ENCODE measurements around the gene CLEC10A.

- TF ChIP-seq CTCF (conservative IDR thresholded peaks at IDR 0.05; ENCODE audit: low read depth, low read length): no peak
- no peak for TF ChIP-seq EZH2phosphoT487 (IDR thresholded peaks at IDR 0.05; ENCODE audit: borderline replicate concordance, low read length)
- no peak for TF ChIP-seq EZH2 (IDR thresholded peaks at IDR 0.05; ENCODE audit: low read length, unreplicated experiment)
Observed at GRCh38 chr17:7112510-7113108, 32.6 kb upstream of the CLEC10A start.

Data from PC-3 (cell line).